Measurements from ENCODE around the gene PPT1. TPM values are rescaled to one million over a fixed set of nuclear protein-coding genes. Genes with fewer than 3 reads are reported as not detected.

Gene PPT1
- total and polyA plus RNA-seq, 2 of the 13 experiments (the other 11 are each of a cell fraction or from before 2014, with no cell fraction given): 129 TPM

GRCh38 chr1:40058453-40059337 lies 38.4 kb downstream of the PPT1 start (continued):
- TF ChIP-seq PTBP1 (IDR thresholded peaks at IDR 0.05; ENCODE audit: low read depth, low read length, poor library complexity, severe bottlenecking): no peak
- TF ChIP-seq ZFP37 (CRISPR knock-in tag; IDR thresholded peaks at IDR 0.05; ENCODE audit: borderline replicate concordance): no peak
- TF ChIP-seq MED1 (CRISPR knock-in tag; IDR thresholded peaks at IDR 0.05): peak; percentile 63
- TF ChIP-seq PITX1 (CRISPR knock-in tag; IDR thresholded peaks at IDR 0.05): no peak
- TF ChIP-seq DNMT1 (CRISPR knock-in tag; IDR thresholded peaks at IDR 0.05): no peak
- TF ChIP-seq PHF8 (CRISPR knock-in tag; IDR thresholded peaks at IDR 0.05): no peak
- TF ChIP-seq AKNA (CRISPR knock-in tag; IDR thresholded peaks at IDR 0.05; ENCODE audit: borderline replicate concordance): no peak

GRCh38 chr1:40058097-40058452 lies 39.0 kb downstream of the PPT1 start:
- POLR2A ChIA-PET: no interaction called here
- TF ChIP-seq ZBTB34 (CRISPR knock-in tag; IDR thresholded peaks at IDR 0.05) (no peak), HBP1 (CRISPR knock-in tag; IDR thresholded peaks at IDR 0.05; ENCODE audit: low read depth) (no peak), ZNF143 (CRISPR knock-in tag; IDR thresholded peaks at IDR 0.05) (no peak), ZFP36 (IDR thresholded peaks at IDR 0.05; ENCODE audit: borderline replicate concordance, low read depth, low read length, partially characterized antibody) (no peak), PRMT3 (CRISPR knock-in tag; IDR thresholded peaks at IDR 0.05; ENCODE audit: borderline replicate concordance, low read depth) (no peak), ZBTB38 (CRISPR knock-in tag; IDR thresholded peaks at IDR 0.05) (no peak), CBX1 (IDR thresholded peaks at IDR 0.05; ENCODE audit: low read depth) (no peak), GABPB1 (CRISPR knock-in tag; IDR thresholded peaks at IDR 0.05) (no peak), FOXA3 (CRISPR knock-in tag; IDR thresholded peaks at IDR 0.05) (no peak)

More at GRCh38 chr1:40058097-40058452, 39.0 kb downstream of the PPT1 start:
- Histone ChIP-seq H3K36me3 (replicated peaks in 1 of 2; ENCODE audit: control insufficient read depth in 1 of 2, insufficient read depth in 2 of 2, low read length in 2 of 2) (peaks cover 14 to 30% of the 10 kb centered on the region in 2 experiments), H3K4me1 (ENCODE audit: insufficient read depth, low read length) (peaks cover 68% of the 10 kb centered on the region), H3K4me3 (replicated peaks in 1 of 3; ENCODE audit: insufficient read depth in 1 of 3, low read depth in 2 of 3, low read length in 3 of 3) (no peak overlapping the region), H3K79me2 (ENCODE audit: insufficient read depth, low read length) (peaks cover 50% of the 10 kb centered on the region), H3K27ac (ENCODE audit: extremely low read length, insufficient read depth, low read length) (peak overlapping the region; percentile 60), H3K27me3 (ENCODE audit: control insufficient read depth in 1 of 2, insufficient read depth in 2 of 2, low read length in 2 of 2) (no peaks in the 10 kb centered on the region), H4K20me1 (ENCODE audit: insufficient read depth, low read length) (peaks cover 37% of the 10 kb centered on the region), H2AFZ (ENCODE audit: low read length) (no peak overlapping the region), H3K4me2 (ENCODE audit: low read depth, low read length) (peak overlapping the region; percentile 36; the same call in 1 of the 2 replicates), H3K9ac (ENCODE audit: insufficient read depth, low read depth, low read length) (no peak overlapping the region), H3K9me3 (ENCODE audit: low read length) (no peaks in the 10 kb centered on the region)
- in situ Hi-C loops (cut with HindIII; ENCODE audit: extremely low pct_ligation_motif_present, low pct_unique_long_range_greater_than_20kb) (no loop called here), intact Hi-C loops (cut with micrococcal nuclease; ENCODE audit: unreplicated experiment) (no loop called here)
- CTCF ChIA-PET (ENCODE audit: low intra/inter-chr PET ratio, low total read pairs): no interaction called here
- no peak for DNase-seq (ENCODE audit: low spot score)
- no peak for ATAC-seq
- FAIRE-seq: no peak
- WGBS (ENCODE audit: low lambda C conversion rate): 87% methylated on average over 1 of the region's 1 CpG
- BruUV-seq (replicated peaks): no TSS peak
